Neural crest cell (in vitro differentiated cells): ENCODE data around the gene STX8. TPM values are rescaled to one million over a fixed set of nuclear protein-coding genes. Genes with fewer than 3 reads are reported as not detected.
"Not testable (repeated sequence)": the region's sequence is repeated elsewhere in the genome, so short reads cannot be mapped to it uniquely, and the experiment has no call there.

ENCODE experiments used
- DNase-seq: peaks from one replicate; pipeline ENCODE4 v3.0.0; 2021; ENCODE audit warnings: low read depth, mixed read lengths, low spot score
- H3K27ac Mint-ChIP-seq: one replicate; pipeline ENCODE4 v1.8.0; 2021; ENCODE audit warnings: mild to moderate bottlenecking, mixed read lengths; ENCODE audit not compliant: unreplicated experiment
- H3K27me3 Mint-ChIP-seq: 2 replicates; pipeline ENCODE4 v1.8.0; 2021; ENCODE audit warnings: low read depth, mild to moderate bottlenecking, mixed read lengths
- H3K36me3 Mint-ChIP-seq: 2 replicates; pipeline ENCODE4 v1.8.0; 2021; ENCODE audit warnings: low read depth, mild to moderate bottlenecking, mixed read lengths
- H3K4me1 Mint-ChIP-seq: 2 replicates; pipeline ENCODE4 v1.8.0; 2021; ENCODE audit warnings: mixed read lengths
- H3K4me3 Mint-ChIP-seq: one replicate; pipeline ENCODE4 v1.8.0; 2021; ENCODE audit warnings: mild to moderate bottlenecking, mixed read lengths
- H3K9me3 Mint-ChIP-seq: 2 replicates; pipeline ENCODE4 v1.8.0; 2021; ENCODE audit warnings: mixed read lengths
- long read RNA-seq: library from polyadenylated mRNA; unstranded; transcript quantifications from one replicate; pipeline ENCODE4 v2.0.0, GENCODE V29; 2020
- total RNA-seq: library from RNA; stranded (reverse); gene quantifications from 2 replicates; pipeline ENCODE4 v1.2.1, GENCODE V29; 2021
- TF ChIP-seq, protein P1 (sequence below): fragments of 200-600 bp; sonication (generic); conservative IDR thresholded peaks from 2 replicates; pipeline ENCODE4 v1.5.0; 2021; ENCODE audit warnings: antibody characterized with exemption, mild to moderate bottlenecking

The STX8 gene, protein sequence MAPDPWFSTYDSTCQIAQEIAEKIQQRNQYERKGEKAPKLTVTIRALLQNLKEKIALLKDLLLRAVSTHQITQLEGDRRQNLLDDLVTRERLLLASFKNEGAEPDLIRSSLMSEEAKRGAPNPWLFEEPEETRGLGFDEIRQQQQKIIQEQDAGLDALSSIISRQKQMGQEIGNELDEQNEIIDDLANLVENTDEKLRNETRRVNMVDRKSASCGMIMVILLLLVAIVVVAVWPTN
- total RNA-seq = 56.6 and 59.9 TPM in 2 replicates
- long read RNA-seq, transcript STX8-201 (8 exons, 1,246 nt) = major isoform, 10 of 17 reads
- long read RNA-seq, partial matches to known transcripts = 4 of 17 reads
- long read RNA-seq, other reads (novel, unspliced or antisense) = 2 of 17 reads

DNA sequence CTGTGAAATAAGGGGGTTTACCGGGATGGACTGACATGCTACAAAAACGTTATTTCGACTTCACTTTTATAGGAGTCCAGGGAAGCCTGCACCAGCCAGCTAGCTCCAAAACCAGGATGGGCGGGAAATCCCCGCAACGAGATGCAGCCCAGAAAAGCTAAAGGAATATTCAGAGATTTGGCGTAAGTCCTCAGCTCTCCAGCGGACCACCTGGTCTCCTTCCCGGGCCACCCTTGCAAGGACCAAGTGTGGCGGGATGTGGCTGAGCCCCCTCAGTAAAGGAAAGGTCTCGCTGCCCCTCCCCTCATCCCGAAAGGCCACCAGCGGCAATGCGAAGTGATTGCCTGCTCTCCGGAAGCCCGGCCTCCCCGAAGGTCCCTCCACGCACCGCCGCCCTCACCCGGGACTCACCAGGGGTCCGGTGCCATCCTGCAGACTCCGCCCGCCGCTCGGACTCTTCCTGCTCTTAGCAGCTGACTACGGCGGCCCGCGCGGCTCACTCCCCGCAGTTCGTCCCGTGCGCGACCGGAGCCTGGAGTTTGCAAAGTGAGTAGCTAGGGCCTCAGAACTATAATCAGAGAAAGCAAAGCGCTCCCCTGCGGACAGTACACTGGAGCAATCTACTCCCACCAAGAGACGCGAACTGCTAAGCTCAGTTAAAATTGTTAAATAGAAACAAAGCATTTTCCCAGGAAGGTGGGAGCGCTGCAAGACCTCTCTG, at the start of gene STX8:
STX8 (minus strand) TSS at position 440 of the 721 bp plus-strand sequence; CDS start at position 428, 12 bp downstream.
- Mint-ChIP-seq H3K36me3 (no peaks in the 10 kb centered on the region), H3K27me3 (peaks cover 2% of the 10 kb centered on the region), H3K4me3 (peak within 1 kb of the TSS; percentile 96), H3K27ac (no peak within 1 kb of the TSS), H3K4me1 (peaks cover 17% of the 10 kb centered on the region), H3K9me3 (no peaks in the 10 kb centered on the region)
- TF ChIP-seq, protein P1, sequence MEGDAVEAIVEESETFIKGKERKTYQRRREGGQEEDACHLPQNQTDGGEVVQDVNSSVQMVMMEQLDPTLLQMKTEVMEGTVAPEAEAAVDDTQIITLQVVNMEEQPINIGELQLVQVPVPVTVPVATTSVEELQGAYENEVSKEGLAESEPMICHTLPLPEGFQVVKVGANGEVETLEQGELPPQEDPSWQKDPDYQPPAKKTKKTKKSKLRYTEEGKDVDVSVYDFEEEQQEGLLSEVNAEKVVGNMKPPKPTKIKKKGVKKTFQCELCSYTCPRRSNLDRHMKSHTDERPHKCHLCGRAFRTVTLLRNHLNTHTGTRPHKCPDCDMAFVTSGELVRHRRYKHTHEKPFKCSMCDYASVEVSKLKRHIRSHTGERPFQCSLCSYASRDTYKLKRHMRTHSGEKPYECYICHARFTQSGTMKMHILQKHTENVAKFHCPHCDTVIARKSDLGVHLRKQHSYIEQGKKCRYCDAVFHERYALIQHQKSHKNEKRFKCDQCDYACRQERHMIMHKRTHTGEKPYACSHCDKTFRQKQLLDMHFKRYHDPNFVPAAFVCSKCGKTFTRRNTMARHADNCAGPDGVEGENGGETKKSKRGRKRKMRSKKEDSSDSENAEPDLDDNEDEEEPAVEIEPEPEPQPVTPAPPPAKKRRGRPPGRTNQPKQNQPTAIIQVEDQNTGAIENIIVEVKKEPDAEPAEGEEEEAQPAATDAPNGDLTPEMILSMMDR = no peak
- peak; percentile 94 for DNase-seq

DNA sequence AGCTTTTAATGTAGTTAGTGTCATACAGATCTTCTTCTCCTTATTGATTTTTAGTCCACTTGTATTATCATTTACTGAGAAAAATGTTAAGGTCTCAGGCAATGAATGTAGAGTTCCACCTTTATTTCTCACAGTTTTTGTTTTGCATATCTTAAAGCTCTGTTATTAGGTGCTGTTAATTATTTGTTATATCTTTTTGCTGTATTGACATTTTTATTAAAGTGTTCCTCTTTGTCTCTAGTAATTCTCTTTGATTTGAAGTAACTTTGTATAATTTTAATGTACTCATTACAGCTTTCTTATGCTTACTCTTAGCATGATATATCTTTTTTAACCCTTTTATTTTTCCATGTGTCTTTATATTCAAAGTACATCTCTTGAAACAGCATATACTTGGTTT, 47.3 kb upstream of the STX8 start:
- Mint-ChIP-seq H3K27ac (no peak overlapping the region), H3K4me1 (no peaks in the 10 kb centered on the region), H3K36me3 (no peaks in the 10 kb centered on the region), H3K27me3 (peaks cover 10% of the 10 kb centered on the region), H3K4me3 (no peak overlapping the region), H3K9me3 (no peaks in the 10 kb centered on the region)
- DNase-seq = no peak
- TF ChIP-seq, protein P1 = no peak

DNA sequence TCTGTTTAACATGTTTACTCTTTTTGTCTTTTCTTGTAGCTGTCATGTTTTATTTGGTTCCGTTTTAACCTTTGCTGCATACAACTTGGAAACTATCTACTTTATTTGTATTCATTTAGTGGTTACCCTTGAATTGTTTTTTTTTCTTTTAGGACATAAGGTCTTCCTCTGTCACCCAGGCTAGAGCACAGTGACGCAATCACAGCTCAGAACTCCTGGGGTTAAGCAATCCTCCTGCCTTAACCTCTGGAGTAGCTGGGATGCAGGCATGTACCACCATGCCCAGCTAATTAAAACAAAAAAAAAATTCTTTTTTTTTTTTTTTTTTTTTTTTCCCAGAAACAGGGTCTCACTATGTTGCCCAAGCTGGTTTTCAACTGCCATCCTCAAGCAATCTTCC, 39.9 kb upstream of the STX8 start:
- Mint-ChIP-seq H3K9me3 (no peaks in the 10 kb centered on the region), H3K4me1 (no peaks in the 10 kb centered on the region), H3K27ac (no peak overlapping the region), H3K4me3 (no peak overlapping the region), H3K36me3 (no peaks in the 10 kb centered on the region), H3K27me3 (no peaks in the 10 kb centered on the region)
- TF ChIP-seq, protein P1 = no peak
- no peak for DNase-seq

DNA sequence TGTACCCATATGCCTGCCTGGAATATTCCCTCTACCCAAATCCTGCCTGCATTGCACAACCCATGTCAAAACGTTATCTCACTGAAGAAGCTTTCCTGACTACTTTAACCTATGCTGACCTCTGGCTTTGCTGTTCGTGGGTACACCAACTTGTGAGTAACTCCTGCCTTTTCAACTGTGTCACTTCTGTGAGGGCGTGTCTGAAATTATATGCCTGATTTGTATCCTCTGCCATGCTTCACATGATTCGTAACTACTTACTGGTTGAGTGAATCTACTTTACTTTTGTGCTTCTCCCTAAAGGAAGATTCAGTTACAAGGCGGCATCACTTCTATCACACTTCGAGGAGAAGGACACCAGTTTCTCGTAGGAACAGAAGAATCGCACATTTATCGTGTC, 36.4 kb upstream of the STX8 start:
- Mint-ChIP-seq H3K27me3 (peaks cover 4% of the 10 kb centered on the region), H3K36me3 (no peaks in the 10 kb centered on the region), H3K27ac (no peak overlapping the region), H3K4me3 (no peak overlapping the region), H3K4me1 (no peaks in the 10 kb centered on the region), H3K9me3 (no peaks in the 10 kb centered on the region)
- no peak for DNase-seq
- TF ChIP-seq, protein P1 = no peak

DNA sequence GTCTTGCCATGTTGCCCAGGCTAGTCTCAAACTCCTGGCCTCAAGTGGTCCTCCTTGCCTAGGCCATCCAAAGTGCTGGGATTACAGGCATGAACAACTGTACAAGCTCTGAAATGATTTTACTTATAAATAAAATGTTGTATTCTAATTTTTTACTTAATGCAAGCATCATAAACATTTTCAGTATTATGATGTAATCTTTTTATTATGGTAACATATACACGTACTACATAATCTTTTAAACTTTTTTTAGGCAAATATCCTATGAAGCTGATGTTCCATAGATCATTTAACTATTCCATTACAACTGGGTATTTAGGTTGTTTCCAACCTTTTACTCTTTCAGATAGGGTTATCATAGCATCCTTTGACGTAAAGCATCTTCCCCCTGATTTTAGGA, 35.9 kb upstream of the STX8 start:
- peaks cover 4% of the 10 kb centered on the region for H3K27me3 Mint-ChIP-seq
- H3K4me1 Mint-ChIP-seq = no peaks in the 10 kb centered on the region
- no peak overlapping the region for H3K27ac Mint-ChIP-seq
- H3K4me3 Mint-ChIP-seq = no peak overlapping the region
- no peaks in the 10 kb centered on the region for H3K36me3 Mint-ChIP-seq
- DNase-seq = no peak
- TF ChIP-seq, protein P1 = no peak
- no peaks in the 10 kb centered on the region for H3K9me3 Mint-ChIP-seq

DNA sequence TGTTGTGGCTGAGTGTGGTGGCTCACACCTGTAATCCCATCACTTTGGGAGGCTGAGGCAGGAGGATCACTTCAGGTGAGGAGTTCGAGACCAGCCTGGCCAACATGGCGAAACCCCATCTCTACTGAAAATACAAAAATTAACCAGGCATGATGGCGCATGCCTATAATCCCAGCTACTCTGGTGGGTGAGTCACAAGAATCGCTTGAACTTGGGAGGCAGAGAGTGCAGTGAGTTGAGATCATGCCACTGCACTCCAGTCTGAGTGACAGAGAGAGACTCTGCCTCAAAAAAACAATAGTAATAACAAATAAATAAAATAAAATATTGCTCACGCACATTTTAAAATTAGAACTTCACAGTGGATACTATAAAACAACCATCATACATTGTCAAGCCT, 31.4 kb upstream of the STX8 start:
- H3K27me3 Mint-ChIP-seq = not testable (repeated sequence)

More for the DNA sequence above, 31.4 kb upstream of the STX8 start:
- not testable (repeated sequence) for DNase-seq, H3K36me3 Mint-ChIP-seq, H3K9me3 Mint-ChIP-seq, H3K4me1 Mint-ChIP-seq, H3K27ac Mint-ChIP-seq, H3K4me3 Mint-ChIP-seq
